WTC11 (cell line): ENCODE results near the gene SLC41A3.

ENCODE experiments used
- CBFB ChIP-seq: sonication (generic); formaldehyde crosslinking; IDR thresholded peaks from 2 replicates; pipeline ENCODE4 v1.8.1; 2022; ENCODE audit warnings: mild to moderate bottlenecking, low read depth, missing genetic modification reagents
- EMX1 ChIP-seq: fragments of 250-450 bp; sonication (Bioruptor Pico); IDR thresholded peaks from 2 replicates; pipeline ENCODE4 v1.8.0; 2021; ENCODE audit warnings: mild to moderate bottlenecking
- GRHL2 ChIP-seq: fragments of 250-450 bp; sonication (Bioruptor Pico); IDR thresholded peaks from 2 replicates; pipeline ENCODE4 v1.8.0; 2022; ENCODE audit warnings: mild to moderate bottlenecking, moderate library complexity; ENCODE audit not compliant: insufficient replicate concordance, severe bottlenecking
- NR1H2 ChIP-seq: sonication (generic); formaldehyde crosslinking; IDR thresholded peaks from 2 replicates; pipeline ENCODE4 v1.9.0; 2021; ENCODE audit warnings: mild to moderate bottlenecking, moderate library complexity, missing genetic modification reagents
- RELA ChIP-seq: sonication (generic); formaldehyde crosslinking; IDR thresholded peaks from 2 replicates; pipeline ENCODE4 v1.8.1; 2022; ENCODE audit warnings: missing genetic modification reagents, mild to moderate bottlenecking, borderline replicate concordance
- SP1 ChIP-seq: sonication (generic); formaldehyde crosslinking; conservative IDR thresholded peaks from 2 replicates; pipeline ENCODE4 v1.8.1; 2022; ENCODE audit warnings: missing genetic modification reagents
- TCF7 ChIP-seq: sonication (generic); formaldehyde crosslinking; IDR thresholded peaks from 2 replicates; pipeline ENCODE4 v1.8.0; 2022; ENCODE audit warnings: mild to moderate bottlenecking, low read depth, missing genetic modification reagents, moderate library complexity
- TF ChIP-seq, protein P1 (sequence below): fragments of 200-600 bp; IDR thresholded peaks from 2 replicates; pipeline ENCODE4 v1.8.0; 2022; ENCODE audit warnings: antibody characterized with exemption
- TF ChIP-seq, protein P2 (sequence below): sonication (generic); formaldehyde crosslinking; IDR thresholded peaks from 2 replicates; pipeline ENCODE4 v1.8.0; 2022; ENCODE audit warnings: mild to moderate bottlenecking, missing genetic modification reagents

DNA sequence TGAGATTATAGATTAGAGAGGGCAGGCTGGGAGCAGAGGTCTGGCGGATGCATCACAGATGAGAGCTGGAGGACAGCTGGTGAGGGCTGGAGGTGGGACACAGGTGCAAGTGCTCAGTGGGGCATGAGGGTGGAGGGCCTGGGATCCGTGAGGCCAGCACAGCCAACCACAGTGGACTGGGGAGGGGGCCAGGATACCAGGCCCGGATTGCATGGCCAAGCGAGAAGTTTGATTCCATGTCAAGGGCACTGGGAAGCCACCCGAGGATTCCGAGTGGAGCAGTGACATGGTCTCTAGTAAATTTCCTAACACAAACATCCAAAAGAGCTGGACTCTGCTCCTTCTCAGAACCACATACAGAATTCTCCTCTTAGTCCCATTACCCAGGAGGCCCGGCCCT, 44.0 kb upstream of the SLC41A3 start:
- TF ChIP-seq, protein P1, sequence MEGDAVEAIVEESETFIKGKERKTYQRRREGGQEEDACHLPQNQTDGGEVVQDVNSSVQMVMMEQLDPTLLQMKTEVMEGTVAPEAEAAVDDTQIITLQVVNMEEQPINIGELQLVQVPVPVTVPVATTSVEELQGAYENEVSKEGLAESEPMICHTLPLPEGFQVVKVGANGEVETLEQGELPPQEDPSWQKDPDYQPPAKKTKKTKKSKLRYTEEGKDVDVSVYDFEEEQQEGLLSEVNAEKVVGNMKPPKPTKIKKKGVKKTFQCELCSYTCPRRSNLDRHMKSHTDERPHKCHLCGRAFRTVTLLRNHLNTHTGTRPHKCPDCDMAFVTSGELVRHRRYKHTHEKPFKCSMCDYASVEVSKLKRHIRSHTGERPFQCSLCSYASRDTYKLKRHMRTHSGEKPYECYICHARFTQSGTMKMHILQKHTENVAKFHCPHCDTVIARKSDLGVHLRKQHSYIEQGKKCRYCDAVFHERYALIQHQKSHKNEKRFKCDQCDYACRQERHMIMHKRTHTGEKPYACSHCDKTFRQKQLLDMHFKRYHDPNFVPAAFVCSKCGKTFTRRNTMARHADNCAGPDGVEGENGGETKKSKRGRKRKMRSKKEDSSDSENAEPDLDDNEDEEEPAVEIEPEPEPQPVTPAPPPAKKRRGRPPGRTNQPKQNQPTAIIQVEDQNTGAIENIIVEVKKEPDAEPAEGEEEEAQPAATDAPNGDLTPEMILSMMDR = no peak
- TF ChIP-seq GRHL2 (CRISPR knock-in tag) (no peak), EMX1 (CRISPR knock-in tag) (no peak), NR1H2 (no peak), SP1 (CRISPR knock-in tag) (no peak), RELA (CRISPR knock-in tag) (no peak), CBFB (no peak), TCF7 (no peak)
- TF ChIP-seq, protein P2, sequence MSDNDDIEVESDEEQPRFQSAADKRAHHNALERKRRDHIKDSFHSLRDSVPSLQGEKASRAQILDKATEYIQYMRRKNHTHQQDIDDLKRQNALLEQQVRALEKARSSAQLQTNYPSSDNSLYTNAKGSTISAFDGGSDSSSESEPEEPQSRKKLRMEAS (CRISPR knock-in tag) = no peak
